Hippocampal formation (tissue), 2 donors: ENCODE measurements around the gene SORCS3.

Source experiments
- DNase-seq, 2 donors: peaks; one replicate each; lab custom pipeline; 2025; lab: John Stamatoyannopoulos, UW

The SORCS3 gene

DNA sequence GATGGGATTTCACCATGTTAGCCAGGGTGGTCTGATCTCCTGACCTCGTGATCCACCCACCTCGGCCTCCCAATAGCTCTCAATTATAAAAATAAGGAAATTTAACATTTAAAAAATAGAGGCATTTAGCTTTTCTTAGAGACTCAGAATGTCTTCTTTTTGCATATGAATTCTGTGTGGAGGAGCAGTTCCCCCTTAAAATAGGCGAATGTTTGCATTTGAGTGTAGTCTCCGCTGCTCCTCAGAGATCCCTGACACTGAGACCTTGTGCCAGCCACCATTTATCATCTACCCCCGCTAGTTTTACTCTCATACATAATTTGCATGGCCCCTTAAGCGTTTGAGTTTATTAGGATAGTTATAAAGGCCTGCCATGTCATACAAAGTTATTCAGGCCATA is 461.9 kb downstream of the SORCS3 start:
- no peak for DNase-seq

DNA sequence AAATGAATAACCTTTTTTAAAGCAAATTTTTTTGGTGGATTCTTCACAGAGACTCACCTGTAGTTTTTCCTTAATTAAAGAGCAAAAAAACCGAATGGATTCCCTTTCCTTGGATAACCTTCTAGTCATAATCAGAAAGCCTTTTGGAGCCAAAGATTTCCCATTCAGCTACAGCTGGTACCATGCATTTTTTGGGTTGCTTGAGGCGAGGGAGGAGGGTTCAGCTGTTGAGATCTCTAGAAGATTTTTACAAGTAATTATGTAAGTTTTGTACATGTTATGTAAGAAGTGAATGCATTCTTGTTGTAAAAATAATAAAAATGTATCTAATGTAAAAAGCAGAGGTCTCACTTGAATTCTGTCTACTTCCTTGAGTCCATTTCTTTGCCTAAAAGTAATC is 463.2 kb downstream of the SORCS3 start:
- DNase-seq: no peak

DNA sequence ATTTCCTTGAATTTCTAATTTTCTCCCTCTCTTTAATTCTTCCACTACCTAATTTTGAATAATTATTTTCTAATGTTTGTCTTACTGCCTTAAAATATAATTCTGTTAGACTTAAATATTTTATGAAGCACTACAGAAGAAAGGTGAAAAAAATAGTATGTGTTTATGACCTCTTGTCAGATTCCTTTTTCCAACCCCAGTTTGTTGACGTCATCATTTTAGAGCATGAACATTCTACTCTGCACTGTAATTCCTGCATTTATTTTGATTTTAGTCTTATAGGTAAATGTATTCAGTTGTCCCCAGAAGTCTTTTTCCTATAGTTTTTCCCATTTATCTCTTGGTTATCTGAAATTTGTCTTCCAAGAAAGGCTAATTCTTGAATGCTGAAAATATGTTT is 468.1 kb downstream of the SORCS3 start:
- no peak for DNase-seq

DNA sequence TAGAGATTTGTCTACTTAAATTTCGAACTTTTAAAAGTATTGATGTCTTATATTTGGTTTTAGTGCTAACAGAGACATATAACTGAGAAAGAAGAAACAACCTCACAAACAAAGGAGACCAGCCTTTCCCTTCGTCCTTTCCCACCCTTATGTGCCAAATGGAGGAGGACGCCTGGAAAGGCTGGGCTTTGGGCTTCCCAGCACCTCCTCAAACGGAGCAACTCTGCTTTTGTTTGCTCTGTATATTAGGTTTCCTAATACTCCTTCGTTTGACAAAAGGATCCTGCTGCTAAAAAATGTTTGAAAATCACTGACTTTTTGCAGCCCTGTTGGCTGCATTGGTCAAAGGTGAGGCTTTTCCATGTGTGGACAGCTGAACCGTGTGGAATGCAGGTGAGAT is 471.8 kb downstream of the SORCS3 start:
- no peak for DNase-seq

DNA sequence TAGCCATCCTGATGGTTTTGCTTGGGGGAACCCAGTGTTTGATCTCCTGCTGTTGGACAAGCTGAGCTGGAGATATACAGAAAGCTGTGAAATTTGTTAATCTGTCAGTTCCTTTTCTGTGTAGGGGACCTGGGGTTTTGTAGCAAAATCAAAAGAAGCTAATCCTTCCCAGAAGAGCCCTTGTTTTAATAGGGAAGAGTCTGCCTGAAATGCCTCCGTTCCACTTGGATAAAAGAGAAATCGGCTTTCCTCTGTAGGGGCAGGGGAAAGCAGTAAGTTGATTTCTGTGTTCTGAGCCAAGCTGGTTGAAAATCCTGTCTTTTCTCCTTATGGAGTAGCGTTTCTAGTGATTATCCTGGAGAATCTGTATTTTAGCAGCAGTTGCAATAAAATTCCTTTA is 472.6 kb downstream of the SORCS3 start:
- DNase-seq: no peak

DNA sequence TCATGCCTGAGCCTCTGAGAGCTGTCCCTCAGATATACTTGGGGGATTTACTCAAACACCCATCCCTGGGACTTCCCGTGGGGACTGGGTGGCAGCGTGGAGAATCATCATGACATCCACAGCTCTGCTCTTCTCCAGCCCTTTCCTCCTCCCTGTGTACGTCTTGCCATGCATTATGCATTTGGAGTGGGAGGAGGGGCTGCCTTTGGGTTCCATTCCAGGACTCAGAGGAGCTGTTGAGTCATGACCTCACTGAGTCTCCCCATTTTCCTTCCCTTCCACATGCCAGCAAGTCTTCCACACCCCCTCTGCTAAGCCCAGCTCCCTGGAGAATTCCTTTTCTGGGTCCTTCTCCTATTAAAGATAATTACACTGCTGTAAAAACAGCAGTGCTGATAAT is 480.7 kb downstream of the SORCS3 start:
- DNase-seq: no peak

DNA sequence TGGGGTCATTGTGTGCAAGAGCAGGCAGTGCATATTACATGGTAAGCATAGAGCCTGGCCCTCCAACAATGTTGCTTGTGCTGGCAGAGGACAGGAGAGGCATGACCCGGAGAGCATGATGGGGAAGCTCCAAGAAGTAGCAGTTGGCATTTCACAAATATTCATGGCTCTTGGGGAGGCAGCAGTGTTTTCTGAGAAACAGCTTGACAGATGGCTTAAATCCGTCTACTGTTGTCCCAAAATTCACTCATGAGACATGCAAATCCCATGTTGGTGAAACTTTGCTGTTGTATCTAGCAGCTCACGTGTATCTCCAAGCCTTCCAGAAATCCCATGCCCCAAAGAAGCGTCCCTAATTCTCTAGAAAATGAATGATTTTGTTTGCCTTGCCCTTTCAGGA is 487.0 kb downstream of the SORCS3 start:
- no peak for DNase-seq

DNA sequence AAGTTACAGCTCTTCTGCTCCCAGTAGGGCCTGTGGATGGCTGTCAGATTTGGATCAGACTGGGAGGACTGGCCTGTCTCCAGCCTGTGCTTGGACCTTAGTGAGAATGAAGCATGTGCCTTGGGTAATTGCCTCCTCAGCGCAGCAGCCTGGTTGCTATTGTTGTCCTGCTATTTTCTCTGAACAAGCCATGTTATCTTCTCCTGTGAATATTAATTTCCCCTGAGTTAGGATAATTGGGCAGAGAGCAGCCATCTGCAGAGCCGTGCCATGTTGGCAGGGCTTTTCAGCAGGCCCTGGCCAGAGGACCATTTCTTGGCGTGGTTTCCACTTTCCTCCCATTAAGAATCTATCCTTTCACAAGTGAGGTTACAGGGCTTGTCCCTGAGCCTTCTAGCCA is 497.3 kb downstream of the SORCS3 start:
- DNase-seq: peak in 1 of 2 donors; percentile 8

DNA sequence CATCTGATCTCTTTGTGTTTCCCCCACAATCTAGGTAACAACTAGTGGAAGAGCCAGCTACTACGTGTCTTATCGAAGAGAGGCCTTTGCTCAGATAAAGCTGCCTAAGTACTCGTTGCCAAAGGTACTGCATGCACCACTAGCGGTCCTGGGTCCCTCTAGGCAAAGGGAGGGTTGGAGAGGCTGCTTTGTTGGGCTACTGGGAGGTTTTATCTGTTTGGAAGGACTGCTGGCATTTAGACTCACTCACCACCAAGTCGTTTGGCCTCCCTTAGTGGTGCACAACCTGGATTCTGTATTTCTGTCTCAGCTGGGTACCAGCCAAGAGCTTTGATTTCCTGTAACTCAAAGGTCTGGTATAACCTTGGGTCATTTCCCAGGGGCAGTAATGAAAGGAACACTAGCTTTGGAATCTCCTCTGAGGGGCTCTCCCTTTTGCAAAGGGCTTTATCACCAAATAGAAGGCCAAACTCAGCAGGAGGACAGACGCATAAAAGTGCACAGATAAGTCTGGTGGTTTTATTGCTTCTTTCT is 498.3 kb downstream of the SORCS3 start:
- no peak for DNase-seq

DNA sequence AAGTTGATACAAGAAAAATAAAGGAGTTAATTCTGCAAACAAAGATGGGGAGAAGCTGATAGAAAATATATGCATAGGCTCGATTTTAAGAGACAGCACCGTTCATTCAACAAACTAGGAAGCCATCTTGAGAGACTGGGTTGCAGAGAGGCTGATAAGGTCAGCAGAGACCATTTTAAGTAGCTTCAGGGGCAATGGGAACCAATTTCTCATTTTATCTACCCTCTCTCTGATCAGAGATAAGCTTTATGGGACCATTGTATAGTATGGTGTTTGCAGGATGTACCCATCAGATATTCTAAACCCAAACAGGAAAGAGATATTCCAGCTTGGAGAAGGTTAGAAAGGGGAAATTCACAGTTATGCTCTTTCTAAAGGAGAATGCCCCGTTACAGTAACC is 499.5 kb downstream of the SORCS3 start:
- no peak for DNase-seq

DNA sequence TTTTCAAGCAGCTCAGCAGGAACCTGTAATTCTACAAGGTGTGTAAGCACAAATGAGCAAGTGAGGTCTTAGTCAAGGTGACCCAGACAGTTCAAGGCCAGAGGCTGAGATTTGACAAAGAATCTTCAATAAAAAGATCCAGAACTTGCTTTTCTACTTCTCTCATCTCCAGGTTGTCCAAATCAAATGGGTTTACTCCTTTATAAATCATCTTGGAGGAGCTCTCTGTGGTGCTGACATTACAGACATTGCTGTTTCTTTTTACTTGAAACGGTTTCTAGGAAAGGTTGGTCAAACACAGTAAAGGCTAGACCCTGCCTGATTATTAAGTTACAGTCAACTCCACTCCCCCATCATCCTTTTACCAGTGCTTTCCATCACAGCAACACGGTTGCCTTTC is 504.6 kb downstream of the SORCS3 start:
- no peak for DNase-seq

DNA sequence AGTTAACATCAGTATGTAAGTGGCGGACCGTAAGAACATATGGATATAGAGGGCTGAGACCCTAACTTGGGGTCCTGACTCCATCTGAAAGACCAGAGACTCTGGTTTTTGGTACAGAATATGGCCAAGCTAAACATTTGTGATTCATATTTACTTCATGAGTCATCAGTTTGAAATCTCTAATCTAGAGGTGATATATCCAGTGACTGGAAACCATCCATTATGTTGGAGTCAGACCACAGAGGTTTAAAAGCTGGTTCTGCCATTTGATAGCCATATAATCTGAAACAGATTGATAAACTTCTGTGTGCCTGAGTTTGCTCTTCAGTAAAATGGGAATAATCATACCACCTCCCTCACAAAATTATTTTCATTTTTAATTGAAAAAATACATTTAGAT is 505.3 kb downstream of the SORCS3 start:
- no peak for DNase-seq

DNA sequence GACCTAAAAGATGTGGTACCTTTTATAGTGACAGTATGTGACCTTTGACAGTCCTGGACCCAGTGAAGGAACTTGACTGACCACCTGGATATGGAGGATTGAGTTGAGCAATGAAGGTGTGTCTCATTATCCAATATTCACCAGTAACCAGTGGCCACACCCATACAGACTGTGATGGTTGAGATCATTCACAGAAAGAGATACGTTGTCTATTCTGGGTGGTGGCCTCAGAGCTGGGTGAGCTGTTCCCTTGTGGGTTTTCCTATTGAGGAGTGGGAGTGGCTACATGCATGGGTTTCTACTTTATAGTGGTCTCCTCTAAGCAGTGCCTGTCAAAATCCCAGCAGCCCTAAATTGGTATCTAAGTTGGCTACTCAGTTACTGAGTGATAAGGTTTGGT is 507.4 kb downstream of the SORCS3 start:
- no peak for DNase-seq

DNA sequence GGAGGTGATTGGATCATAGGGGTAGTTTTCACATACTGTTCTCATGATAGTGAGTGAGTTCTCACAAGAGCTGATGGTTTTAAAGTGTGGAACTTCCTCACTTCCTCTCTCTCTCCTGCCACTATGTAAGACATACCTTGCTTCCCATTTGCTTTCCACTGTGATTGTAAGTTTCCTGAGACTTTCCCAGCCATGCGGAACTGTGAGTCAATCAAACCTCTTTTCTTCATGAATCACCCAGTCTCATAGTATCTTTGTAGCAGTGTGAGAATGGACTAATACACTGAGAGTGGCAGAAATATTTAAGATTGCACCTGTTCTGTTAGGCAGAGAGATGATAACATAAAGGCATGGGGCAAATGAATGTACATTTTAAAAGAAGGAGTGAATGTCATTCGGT is 507.8 kb downstream of the SORCS3 start:
- DNase-seq: no peak

DNA sequence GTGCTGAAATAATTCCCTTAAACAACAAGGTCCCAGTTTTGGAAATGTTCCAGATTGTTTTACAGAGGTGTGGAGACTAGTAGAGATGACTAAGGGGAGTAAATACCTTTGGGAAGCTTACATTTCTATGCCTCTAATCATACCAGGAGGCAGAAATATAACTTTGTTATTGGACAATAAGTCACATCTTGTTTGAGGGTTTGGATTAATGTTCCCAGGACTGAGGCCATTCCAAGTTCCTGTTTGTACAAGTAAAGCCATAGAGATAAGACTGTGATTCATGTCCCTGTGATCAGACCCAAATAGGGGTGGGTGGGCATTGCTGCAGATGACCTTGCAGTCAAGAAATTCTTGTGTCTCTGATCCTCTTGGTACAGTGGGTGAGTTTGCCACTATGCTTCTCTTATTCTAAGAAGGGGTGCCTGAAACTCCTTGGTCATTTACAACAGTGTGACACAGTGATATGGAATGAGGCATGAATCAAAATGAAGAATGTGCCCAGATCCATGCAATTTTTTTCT is 508.3 kb downstream of the SORCS3 start:
- DNase-seq: no peak

DNA sequence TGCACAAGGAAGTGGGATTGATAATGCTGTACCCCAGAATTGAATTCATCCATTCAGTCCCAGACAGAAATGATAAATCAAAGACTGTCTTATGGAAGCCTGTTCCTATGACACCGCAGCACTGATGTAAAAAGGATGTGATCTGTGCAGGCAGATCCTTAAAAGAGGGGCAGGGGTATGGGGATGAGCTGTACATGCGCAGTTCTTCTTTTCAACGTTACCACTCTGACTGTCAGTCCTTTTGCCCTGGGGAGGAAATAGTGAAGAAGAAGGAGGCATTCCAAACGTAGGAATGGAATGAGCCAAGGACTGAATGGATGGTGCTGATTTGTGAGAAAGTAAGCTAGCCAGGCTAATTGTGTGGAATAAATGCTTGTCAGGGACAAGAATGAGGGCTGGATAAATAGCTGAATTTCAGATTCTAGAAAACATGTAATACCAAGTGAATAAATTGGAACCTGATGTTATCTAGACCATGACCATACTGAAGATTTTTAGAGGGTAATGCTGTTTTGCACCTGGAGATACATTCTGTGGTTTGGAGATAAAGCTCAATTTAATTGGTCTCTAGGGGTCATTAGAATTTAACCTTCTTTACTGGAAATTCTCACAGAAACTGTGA is 509.3 kb downstream of the SORCS3 start:
- DNase-seq: no peak

DNA sequence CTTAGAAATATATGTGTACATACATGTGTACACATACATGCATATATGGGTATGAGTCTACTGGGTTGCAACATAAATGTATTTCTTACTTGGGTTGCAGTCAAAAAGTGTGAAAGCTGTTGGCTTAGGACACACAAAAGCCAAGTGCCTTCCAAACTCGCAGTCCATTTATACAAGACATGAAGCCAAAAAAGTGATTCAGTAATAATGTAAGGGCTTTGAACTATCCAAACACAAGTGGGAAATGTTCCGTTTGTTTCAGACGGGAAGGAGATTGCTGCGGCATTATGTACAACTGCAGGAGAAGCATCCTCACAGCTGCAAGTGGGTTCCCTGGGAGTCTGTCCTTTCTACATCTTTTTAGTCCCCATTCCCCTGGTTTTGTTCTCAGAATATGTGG is 513.6 kb downstream of the SORCS3 start:
- DNase-seq: no peak

DNA sequence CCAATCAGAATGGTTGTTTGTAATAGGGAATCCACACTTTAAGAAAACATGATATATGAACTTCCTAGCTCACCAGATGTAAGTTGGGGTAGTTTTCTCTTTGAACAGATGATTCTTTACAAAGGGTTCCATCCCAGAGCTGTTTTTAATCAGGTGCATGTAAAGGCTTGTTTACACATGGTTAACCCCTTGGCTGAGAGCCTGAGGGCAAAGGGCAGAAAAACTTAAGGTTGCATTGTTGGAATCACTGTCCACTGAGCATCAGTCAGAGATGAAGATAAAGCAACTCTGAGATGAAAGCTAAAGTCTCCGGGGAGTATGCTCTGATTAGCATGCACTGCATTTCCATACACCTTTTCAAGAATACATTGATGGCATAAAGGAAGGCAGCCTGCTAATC is 518.2 kb downstream of the SORCS3 start:
- no peak for DNase-seq

DNA sequence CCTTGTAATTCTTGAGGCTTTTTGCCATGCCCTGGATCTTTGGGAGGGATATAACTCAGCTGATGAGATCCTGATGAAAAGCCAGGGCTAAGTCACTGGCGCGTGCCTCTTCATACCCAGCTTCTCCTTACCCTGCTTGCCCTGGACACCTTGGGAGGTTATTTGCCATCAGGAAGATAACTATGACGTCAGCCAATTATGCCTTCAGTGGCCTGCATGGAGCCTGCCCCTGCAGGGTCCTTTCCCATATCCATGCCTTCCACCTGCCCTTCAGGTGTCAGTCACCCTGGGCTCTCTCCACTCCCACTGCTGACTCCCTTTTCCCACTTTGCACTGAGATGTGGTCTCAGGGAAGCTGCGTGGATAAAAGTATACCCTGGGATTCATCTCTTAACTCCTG is 520.1 kb downstream of the SORCS3 start:
- DNase-seq: no peak

DNA sequence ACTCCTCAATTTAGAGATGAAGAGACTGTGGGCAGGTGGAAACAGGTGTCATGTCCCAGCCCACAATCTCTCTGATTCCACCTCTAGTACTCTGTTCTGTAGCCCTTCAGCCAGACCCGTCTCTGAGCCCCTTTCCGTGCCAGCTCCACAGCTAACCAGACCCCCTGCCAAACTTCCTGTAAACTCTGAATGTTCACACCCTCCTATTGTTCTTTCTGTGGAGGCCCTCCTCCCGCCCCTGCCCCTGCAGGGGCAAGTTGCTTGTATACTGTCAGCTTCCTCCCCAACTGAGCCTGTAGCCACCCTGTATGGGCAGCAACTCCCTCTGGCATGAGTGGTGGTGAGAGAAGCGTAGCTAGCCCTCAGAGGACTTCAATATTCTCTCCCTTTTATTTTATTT is 520.7 kb downstream of the SORCS3 start:
- no peak for DNase-seq

DNA sequence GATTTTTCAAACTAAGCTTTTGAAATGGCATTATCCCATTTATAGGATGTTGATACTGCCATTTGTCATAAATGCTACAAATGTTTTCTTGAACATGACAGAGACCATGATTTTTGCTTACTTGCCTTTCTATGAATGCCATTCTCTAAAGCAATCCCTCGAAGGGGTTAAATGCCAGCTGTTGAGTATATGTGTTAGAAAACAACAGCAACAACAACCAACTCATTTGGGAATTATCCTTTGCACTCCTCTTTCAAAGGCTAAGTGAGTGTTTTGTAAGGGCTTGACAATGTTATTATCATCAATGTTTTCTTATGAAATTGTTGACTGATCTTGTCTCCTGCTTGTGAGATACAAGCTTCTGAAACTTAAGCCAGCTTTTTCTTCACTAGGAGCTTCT is 529.4 kb downstream of the SORCS3 start:
- no peak for DNase-seq

DNA sequence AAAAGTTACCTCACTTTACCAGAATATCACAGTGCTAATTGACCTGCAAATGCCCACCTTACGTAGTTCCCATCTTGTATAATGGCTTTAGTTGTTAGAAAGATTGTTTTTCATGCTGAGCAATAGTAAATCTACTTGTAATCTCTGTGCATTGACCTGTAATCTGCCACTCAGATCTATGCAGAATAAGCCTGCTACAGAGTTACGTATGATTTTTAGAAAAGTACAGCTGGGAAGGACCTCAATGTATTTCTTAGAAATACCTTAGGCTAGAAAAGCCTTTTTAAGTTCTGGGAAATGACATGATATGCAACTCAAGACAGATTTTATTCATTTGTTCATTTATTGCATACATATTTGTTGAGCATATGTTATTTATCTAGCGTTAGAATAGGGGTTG is 530.9 kb downstream of the SORCS3 start:
- DNase-seq: no peak

DNA sequence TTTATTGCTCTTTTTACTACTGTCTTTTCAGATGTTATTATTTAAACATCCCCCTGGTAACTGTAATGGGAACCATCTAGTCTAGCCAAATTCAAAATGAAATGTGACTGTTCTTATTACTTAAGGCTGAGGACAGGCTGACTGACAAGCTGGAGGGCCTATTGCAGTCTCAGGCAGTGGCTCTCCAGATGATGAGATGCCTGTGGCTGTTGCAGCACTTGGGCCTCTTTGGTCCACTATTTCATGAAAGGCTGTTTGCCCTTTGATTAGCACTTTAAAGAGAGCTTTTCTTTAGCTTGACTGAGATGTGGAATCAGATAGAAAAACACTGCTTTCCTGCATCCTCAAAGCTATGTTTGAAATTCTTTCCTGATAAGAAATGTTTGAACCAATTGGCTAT is 540.5 kb downstream of the SORCS3 start:
- no peak for DNase-seq

DNA sequence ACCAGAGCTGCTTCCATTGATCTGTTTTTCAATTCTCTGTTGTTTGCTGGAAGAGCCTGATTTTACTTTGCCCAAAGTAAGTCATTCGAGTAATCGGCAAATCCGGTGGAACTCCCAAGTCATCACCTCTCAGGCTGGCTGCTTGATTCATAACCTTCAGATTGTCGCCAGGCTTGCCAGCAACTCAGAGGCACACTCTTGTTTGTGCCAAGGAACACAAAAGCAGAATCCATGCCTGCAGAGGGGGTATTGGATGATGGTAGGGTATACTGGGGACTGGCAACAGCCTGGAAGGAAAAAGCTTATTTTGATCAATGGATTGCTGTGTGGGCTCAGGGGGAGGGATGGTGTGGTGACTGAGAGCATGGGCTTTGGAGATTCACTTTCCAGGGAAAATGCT is 542.4 kb downstream of the SORCS3 start:
- DNase-seq: peak in 1 of 2 donors; percentile 13
